ENCODE data around the gene CLEC19A. TPM values are rescaled to one million over a fixed set of nuclear protein-coding genes. Genes with fewer than 3 reads are reported as not detected.

The CLEC19A gene
- total RNA-seq, 1 experiment from 2014 or later = not detected

- TF ChIP-seq, protein P1, sequence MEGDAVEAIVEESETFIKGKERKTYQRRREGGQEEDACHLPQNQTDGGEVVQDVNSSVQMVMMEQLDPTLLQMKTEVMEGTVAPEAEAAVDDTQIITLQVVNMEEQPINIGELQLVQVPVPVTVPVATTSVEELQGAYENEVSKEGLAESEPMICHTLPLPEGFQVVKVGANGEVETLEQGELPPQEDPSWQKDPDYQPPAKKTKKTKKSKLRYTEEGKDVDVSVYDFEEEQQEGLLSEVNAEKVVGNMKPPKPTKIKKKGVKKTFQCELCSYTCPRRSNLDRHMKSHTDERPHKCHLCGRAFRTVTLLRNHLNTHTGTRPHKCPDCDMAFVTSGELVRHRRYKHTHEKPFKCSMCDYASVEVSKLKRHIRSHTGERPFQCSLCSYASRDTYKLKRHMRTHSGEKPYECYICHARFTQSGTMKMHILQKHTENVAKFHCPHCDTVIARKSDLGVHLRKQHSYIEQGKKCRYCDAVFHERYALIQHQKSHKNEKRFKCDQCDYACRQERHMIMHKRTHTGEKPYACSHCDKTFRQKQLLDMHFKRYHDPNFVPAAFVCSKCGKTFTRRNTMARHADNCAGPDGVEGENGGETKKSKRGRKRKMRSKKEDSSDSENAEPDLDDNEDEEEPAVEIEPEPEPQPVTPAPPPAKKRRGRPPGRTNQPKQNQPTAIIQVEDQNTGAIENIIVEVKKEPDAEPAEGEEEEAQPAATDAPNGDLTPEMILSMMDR (IDR thresholded peaks at IDR 0.05; ENCODE audit: unreplicated experiment) = no peak
- H3K36me3 Mint-ChIP-seq (ENCODE audit: insufficient read depth, unreplicated experiment) = no peaks in the 10 kb centered on the region
- CTCF ChIA-PET = no interaction called here
- H3K4me3 Mint-ChIP-seq (ENCODE audit: unreplicated experiment) = no peak overlapping the region
- BruUV-seq (replicated peaks) = no TSS peak
- H3K27ac Mint-ChIP-seq (ENCODE audit: low read depth, unreplicated experiment) = no peak overlapping the region
- H3K4me1 Mint-ChIP-seq (ENCODE audit: insufficient read depth, unreplicated experiment) = no peaks in the 10 kb centered on the region
- intact Hi-C loops (cut with micrococcal nuclease) = no loop called here
- peaks cover 32% of the 10 kb centered on the region for H3K27me3 Mint-ChIP-seq (ENCODE audit: insufficient read depth, unreplicated experiment)
- DNase-seq (ENCODE audit: unreplicated experiment) = no peak
- POLR2A ChIA-PET = no interaction called here
- no peaks in the 10 kb centered on the region for H3K9me3 Mint-ChIP-seq (ENCODE audit: unreplicated experiment)
These were observed 62.6 kb downstream of the CLEC19A start for GRCh38 chr16:19348125-19348524.

DNA sequence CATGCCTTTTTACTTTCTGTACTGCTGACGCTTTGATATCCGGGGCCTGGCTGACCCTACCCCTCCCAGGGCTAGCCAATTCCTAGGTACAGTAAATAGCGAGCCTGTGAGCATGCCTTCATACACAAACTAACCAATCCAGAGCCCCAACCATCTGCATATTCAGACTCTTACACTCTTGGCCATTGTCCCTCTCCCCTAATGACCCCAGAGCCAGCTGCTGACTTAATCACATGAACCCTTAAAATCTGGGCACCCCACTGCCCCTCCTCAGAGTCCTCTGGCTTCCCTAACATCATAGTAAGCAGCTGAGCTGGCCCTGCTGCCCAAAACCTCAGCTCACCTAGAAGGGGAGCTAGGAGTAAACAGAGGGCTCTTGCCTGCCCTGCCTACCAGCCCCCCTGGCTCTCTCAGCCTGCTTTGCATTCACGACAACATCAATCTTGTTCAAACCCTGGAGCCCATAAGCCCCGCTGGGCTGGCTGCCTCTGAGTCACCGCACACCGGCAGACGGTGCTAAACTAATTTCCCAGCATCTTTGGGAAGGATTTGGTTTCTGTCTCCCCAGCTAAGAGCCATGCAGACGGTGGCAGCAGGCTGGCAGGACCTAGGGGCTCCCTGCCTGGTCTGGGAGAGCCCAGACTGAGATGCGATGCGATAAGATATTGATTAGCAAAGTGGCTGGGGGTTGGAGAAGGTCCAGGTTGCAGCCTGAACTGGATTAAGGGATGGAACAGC is 63.2 kb downstream of the CLEC19A start:
- TF ChIP-seq, protein P1 (IDR thresholded peaks at IDR 0.05; ENCODE audit: unreplicated experiment) = no peak
- CTCF ChIA-PET = no interaction called here
- peak; percentile 5 for DNase-seq (ENCODE audit: unreplicated experiment)
- Mint-ChIP-seq H3K9me3 (ENCODE audit: unreplicated experiment) (no peaks in the 10 kb centered on the region), H3K27me3 (ENCODE audit: insufficient read depth, unreplicated experiment) (peaks cover 32% of the 10 kb centered on the region), H3K36me3 (ENCODE audit: insufficient read depth, unreplicated experiment) (no peaks in the 10 kb centered on the region), H3K4me1 (ENCODE audit: insufficient read depth, unreplicated experiment) (no peaks in the 10 kb centered on the region), H3K27ac (ENCODE audit: low read depth, unreplicated experiment) (no peak overlapping the region), H3K4me3 (ENCODE audit: unreplicated experiment) (no peak overlapping the region)
- BruUV-seq (replicated peaks) = no TSS peak
- POLR2A ChIA-PET = no interaction called here
- intact Hi-C loops (cut with micrococcal nuclease) = no loop called here

- DNase-seq (ENCODE audit: unreplicated experiment) = no peak
- H3K27me3 Mint-ChIP-seq (ENCODE audit: insufficient read depth, unreplicated experiment) = peaks cover under 1% of the 10 kb centered on the region
- no peaks in the 10 kb centered on the region for H3K9me3 Mint-ChIP-seq (ENCODE audit: unreplicated experiment)
- no peaks in the 10 kb centered on the region for H3K4me1 Mint-ChIP-seq (ENCODE audit: insufficient read depth, unreplicated experiment)
- intact Hi-C loops (cut with micrococcal nuclease) = no loop called here
- CTCF ChIA-PET = interaction anchor here (0.7 to 1.6 kb wide), 5 partner anchors 22 to 270 kb away, joined by 3 to 4 read pairs (median 3); no protein-coding TSS in a partner anchor
- no peak overlapping the region for H3K4me3 Mint-ChIP-seq (ENCODE audit: unreplicated experiment)
- TF ChIP-seq, protein P1 (IDR thresholded peaks at IDR 0.05; ENCODE audit: unreplicated experiment) = no peak
- POLR2A ChIA-PET = no interaction called here
- no peaks in the 10 kb centered on the region for H3K36me3 Mint-ChIP-seq (ENCODE audit: insufficient read depth, unreplicated experiment)
- BruUV-seq (replicated peaks) = no TSS peak
- H3K27ac Mint-ChIP-seq (ENCODE audit: low read depth, unreplicated experiment) = no peak overlapping the region
These were observed 68.8 kb downstream of the CLEC19A start for GRCh38 chr16:19354371-19354770.

GRCh38 chr16:19356024-19356952 is 70.8 kb downstream of the CLEC19A start:
- Mint-ChIP-seq H3K4me3 (ENCODE audit: unreplicated experiment) (no peak overlapping the region), H3K36me3 (ENCODE audit: insufficient read depth, unreplicated experiment) (no peaks in the 10 kb centered on the region), H3K4me1 (ENCODE audit: insufficient read depth, unreplicated experiment) (no peaks in the 10 kb centered on the region), H3K27me3 (ENCODE audit: insufficient read depth, unreplicated experiment) (no peaks in the 10 kb centered on the region), H3K27ac (ENCODE audit: low read depth, unreplicated experiment) (no peak overlapping the region), H3K9me3 (ENCODE audit: unreplicated experiment) (no peaks in the 10 kb centered on the region)
- intact Hi-C loops (cut with micrococcal nuclease) = no loop called here
- BruUV-seq (replicated peaks) = no TSS peak
- TF ChIP-seq, protein P1 (IDR thresholded peaks at IDR 0.05; ENCODE audit: unreplicated experiment) = no peak
- ChIA-PET POLR2A (no interaction called here), CTCF (interaction anchor here (1.3 kb wide), 1 partner anchor 270 kb away, joined by 4 read pairs; no protein-coding TSS in a partner anchor)
- no peak for DNase-seq (ENCODE audit: unreplicated experiment)
